GM21737 (cell line): Measurements from ENCODE around the gene PKNOX2.

Experiments used
- ATAC-seq: cut with Tn5 transposase; IDR thresholded peaks from one replicate; pipeline ENCODE4 v1.9.1; 2021; ENCODE audit warnings: mild to moderate bottlenecking, moderate library complexity; ENCODE audit not compliant: unreplicated experiment

PKNOX2 gene

GRCh38 chr11:125398475-125398874 is 233.9 kb downstream of the PKNOX2 start:
- no peak for ATAC-seq

DNA sequence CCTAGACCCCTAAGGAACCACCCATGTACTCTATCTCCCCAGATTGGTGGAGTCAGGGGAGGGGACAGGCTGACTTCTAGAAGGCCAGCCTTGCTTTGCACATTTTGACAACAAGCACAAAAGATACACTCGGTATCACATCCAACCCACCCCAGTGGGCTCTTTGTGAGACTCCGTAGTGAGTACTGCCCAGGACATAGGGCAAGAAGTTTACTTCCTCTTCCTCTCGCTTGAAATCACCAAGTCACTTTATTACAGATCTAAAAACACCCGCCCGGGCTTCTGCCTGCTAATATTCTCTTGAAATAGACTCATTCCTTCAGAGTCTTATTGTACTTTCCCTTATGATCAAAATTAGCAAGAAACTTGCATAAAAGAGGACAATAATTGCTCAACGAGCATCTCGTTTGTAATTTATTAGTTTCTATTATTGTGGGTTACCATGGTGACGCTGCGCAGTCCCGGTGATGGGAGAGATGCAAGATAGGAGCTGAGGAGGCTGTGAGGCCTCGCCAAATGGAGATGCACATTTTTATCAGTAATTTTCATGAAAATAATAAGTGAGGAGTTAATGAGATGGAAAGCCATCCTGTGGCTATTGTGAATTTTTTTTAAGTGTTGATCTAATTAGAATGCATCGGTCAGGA is 234.6 kb downstream of the PKNOX2 start:
- ATAC-seq: no peak

GRCh38 chr11:125399945-125400344 is 235.4 kb downstream of the PKNOX2 start:
- ATAC-seq: no peak

DNA sequence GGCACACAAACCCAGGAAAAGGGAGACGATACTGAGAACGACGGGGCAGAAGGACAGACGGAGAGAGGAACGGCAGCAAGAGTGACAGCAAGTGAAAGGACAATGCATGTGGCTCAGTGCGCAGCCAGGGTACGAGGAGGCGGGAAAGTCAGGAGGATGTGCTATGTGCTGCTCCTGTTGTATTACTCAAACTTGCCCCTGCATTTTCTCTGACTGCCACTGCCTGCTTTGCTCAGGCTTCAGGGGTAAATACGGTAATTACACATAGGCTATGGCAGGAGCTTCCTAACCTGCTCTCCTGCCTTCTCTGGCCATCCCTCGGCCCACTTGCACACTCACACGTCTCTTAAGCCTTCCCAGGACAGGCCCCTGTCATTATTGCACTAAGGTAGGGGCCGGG is 236.7 kb downstream of the PKNOX2 start:
- no peak for ATAC-seq

DNA sequence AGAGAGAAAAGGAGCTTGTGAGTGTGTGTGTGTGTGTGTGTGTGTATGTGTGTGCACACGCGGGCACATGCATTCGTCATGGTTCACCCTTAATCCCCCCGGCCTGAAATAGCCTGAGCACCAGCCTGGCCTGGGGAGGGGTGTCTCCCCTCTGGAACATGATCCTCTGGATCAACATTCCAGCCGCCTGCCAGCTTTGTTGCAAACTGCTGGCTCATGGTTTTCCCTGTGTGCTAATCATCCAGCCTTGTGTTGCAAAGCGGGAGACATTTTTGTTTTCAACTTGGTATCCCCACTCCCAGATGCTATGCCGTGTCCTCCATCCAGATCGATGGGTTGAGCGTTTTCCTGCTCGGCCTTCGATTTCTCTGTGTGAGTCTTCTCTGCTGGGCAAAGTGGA is 237.2 kb downstream of the PKNOX2 start:
- ATAC-seq: no peak

- ATAC-seq: no peak
Observed at GRCh38 chr11:125402435-125402834, 237.9 kb downstream of the PKNOX2 start.

DNA sequence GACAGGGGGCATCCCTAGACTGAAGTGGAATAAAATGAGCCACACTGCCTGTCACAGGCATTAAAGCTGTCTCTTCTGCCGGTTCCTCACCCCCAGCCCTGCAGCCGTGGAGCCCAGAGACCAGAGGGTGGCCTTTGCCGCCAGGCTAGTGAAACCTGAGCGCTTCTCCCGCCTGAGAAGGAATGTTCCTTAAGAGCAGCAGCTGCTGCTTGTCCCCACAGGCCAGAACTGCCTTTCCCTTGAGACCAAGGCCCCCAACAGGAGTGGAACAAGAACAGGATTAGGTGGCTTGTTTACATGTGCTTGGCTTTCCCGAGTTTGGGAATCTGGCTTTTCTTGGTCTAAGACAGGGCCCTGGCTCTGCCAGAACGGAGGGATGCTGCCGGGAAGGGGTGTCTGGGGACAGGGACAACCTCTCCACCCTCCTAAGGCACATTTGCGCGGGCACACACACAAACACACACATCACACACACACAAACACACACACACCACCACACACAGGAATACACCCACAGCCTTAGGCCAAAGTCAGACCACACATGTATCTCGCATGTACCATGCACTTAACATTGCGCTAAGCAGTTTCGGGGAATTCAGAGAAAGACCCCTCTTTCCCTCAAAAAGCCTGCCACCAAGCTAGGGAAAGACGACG is 239.7 kb downstream of the PKNOX2 start:
- ATAC-seq: no peak

DNA sequence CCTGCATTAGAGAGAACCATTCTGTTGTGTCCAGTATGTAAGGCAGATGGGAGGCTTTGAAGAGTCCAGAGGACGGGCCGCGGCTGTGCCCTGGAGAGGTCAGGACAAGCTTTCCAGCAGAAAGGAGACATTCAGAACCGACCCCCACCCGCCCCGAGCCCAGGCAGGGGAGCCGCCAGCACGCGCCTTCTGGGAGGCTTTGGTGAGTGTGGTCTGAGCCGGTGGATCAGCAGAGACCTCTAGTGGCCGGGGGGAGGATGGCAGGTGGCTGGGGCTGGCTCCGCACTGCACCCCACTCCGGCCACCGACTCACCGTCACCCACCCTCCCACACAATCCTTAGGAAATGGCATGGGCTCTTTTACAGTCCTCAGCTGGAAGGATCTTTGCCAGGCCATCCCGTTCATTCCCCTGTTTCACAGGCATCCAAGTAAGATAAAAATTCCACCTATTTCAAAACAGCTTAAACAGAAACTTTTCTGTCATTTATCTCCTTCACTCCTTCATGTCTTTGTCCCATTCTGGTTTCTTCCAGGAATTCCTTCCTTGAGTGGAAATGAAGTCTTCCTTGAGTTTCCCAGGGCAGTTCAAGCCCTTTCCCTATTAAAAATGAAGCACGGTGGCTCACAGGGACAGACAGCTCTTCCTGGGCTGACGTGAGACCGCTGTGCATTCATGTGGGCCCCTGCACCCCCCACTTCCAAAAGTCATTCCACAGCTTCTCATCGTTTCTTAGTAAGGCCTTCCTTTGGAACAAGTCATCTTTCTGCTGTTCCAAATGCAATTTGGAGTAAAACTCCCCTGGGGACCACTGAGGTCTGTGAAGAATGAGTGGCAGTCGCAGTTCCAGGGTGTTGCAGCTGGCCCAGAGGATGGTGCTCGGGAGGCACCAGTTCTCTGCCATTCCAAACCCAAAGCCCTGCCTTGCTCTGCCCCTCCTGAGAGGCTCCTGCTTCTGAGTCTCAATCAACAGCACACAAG is 240.6 kb downstream of the PKNOX2 start:
- ATAC-seq: peak; percentile 79

- ATAC-seq: no peak
Observed at GRCh38 chr11:125407046-125407445, 242.5 kb downstream of the PKNOX2 start.

GRCh38 chr11:125408311-125408711 is 243.8 kb downstream of the PKNOX2 start:
- no peak for ATAC-seq

GRCh38 chr11:125410091-125410490 is 245.5 kb downstream of the PKNOX2 start:
- no peak for ATAC-seq

- no peak for ATAC-seq
Observed at GRCh38 chr11:125412177-125412496, 247.6 kb downstream of the PKNOX2 start.

GRCh38 chr11:125412509-125412908 is 248.0 kb downstream of the PKNOX2 start:
- ATAC-seq: no peak

- ATAC-seq: no peak
Observed at GRCh38 chr11:125413226-125413625, 248.7 kb downstream of the PKNOX2 start.

GRCh38 chr11:125414121-125414520 is 249.6 kb downstream of the PKNOX2 start:
- ATAC-seq: no peak

DNA sequence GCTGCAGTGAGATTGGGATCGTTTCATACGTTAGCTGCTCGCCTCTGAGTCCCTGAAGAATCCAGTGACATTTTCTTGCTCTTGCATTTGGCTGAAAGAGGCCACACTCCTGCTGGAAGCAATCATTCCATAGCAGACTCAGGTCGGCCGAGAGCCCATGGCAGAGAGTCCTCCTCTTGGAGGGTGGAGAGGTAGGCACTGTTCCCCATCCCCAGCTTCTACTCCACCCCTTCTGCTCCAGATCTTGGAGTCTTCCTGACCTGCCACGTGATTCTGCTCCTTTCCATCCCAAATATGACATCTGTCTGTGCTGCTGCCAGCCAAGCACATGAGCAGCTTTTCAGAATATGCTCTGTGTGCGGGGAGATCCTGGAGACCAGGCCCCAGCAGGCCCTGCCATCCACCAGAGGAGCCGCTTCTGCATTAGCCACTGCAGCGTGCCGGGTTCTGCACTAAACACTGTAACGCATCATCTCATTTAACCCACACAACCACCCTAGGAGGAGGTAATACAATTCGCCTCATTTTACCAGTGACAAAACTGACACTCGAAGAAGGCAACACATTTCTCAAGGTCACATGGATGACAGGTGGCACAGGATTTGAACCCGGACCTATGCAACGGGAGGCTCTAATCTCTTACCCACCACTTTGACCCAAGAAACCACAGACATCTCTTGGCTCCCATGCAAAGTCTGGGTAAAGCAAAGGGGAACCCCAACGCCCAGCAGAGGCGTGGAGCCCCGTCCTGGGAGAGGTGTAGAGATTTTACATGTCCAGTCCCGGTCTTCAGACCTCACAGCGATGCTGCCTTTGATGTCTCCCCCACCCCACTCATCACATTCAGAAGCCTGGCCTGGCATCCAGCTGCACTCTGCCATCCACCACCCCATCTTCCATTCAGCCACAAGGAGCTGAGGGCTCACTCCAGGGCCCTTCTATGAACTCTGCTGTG is 252.7 kb downstream of the PKNOX2 start:
- no peak for ATAC-seq

DNA sequence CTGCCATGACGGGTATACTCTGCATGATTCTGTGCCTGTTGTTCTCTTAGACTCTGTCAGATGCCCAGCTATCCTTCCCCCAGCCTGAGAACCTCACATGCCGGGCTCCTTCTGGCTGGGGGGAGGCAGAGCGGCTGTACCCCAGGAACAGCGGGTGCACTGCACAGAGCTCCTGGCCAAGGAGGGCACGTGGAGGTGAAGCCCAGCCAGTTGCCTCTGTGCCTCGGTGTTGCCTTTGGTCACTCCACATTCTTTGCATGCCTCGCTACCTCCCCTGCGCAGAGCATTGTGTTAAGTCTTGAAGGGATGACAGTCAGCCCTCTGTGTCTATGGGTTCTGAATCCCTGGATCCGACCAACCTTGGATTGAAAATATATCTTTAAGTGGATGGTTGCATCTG is 253.8 kb downstream of the PKNOX2 start:
- no peak for ATAC-seq

DNA sequence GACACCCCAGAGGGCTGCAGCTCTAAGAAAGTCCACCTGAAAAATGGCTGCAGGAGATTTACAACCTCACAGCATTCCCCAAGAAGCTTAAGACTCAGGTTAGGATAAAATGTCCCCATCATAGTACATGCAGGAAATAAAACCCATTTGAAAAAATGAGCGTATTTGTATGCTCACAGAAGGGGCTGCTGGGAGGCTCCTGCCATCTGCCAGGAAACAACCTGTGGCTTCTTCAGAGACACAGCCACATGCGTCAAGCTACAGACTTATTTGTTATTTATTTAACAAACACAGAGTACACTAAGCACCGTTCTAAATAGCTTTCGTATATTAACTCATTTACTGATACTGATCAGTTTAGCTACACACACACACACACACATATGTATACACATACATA is 258.1 kb downstream of the PKNOX2 start:
- no peak for ATAC-seq

DNA sequence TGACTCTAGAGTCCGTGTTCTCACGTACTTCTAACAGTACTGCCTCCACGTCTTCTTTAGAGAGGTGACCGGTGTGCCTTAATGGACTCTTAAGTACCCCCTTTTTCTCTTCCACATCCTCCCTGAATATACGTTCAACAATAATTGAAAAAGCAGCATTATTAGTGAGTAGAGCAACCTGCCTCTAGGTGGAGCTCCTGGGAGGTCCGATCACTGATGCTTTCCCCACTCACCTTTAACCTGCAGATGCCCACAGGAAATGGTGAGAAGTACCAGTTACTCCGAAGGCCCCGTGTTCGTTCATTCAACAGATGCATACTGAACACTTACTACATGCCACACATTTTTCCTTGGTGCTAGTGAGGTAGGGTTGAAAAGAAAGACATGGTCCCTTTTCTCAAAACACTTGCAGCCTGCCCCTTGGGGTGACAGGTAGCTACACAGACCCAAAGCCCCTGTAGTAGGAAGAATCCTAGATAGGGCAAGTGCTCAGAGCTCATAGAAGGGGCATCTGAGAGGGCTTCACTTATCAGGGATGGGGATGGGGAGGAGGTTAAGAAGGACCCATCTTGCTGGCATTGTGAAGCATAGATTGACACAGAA is 258.8 kb downstream of the PKNOX2 start:
- no peak for ATAC-seq

- no peak for ATAC-seq
Observed at GRCh38 chr11:125425601-125426000, 261.1 kb downstream of the PKNOX2 start.
